ENCODE data around the gene RRP36.

The RRP36 gene

GRCh38 chr6:43016176-43016942 lies 5.1 kb upstream of the RRP36 start:
- Histone ChIP-seq H3K9me3 (ENCODE audit: severe bottlenecking) (no peaks in the 10 kb centered on the region), H3K4me3 (ENCODE audit: severe bottlenecking) (no peak overlapping the region), H3K36me3 (ENCODE audit: low read depth) (peaks cover 30% of the 10 kb centered on the region), H3K4me1 (ENCODE audit: insufficient read depth, poor library complexity, severe bottlenecking) (peaks cover 9% of the 10 kb centered on the region), H3K27me3 (ENCODE audit: insufficient read depth, poor library complexity, severe bottlenecking) (no peaks in the 10 kb centered on the region), H3K27ac (ENCODE audit: poor library complexity, severe bottlenecking) (no peak overlapping the region)
- TF ChIP-seq CTCF (IDR thresholded peaks at IDR 0.05; ENCODE audit: poor library complexity, severe bottlenecking): no peak
- DNase-seq (ENCODE audit: low spot score) (no peak), ATAC-seq (ENCODE audit: low read depth) (no peak)

DNA sequence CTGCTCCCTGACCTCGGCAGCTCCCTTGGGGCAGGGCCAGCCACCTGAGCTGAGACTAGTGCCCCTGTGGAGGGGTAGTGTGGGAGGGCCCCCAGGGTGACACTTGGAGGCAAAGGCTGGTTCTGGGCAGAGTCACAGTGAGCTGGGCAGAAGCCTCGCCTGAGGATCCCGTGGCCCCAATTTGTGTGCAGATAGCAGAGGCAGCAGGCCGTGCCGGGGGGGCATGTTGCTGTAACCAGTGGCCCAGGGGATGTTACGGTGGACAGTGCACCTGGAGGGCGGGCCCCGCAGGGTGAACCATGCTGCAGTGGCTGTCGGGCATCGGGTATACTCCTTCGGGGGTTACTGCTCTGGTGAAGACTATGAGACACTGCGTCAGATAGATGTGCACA lies 4.5 kb upstream of the RRP36 start:
- no peak for TF ChIP-seq CTCF (IDR thresholded peaks at IDR 0.05; ENCODE audit: poor library complexity, severe bottlenecking)
- Histone ChIP-seq H3K27ac (ENCODE audit: poor library complexity, severe bottlenecking) (no peak overlapping the region), H3K27me3 (ENCODE audit: insufficient read depth, poor library complexity, severe bottlenecking) (no peaks in the 10 kb centered on the region), H3K36me3 (ENCODE audit: low read depth) (peaks cover 26% of the 10 kb centered on the region; the same call in 1 of the 2 replicates), H3K4me1 (ENCODE audit: insufficient read depth, poor library complexity, severe bottlenecking) (peaks cover 9% of the 10 kb centered on the region), H3K9me3 (ENCODE audit: severe bottlenecking) (no peaks in the 10 kb centered on the region), H3K4me3 (ENCODE audit: severe bottlenecking) (no peak overlapping the region)
- DNase-seq (ENCODE audit: low spot score) (no peak), ATAC-seq (ENCODE audit: low read depth) (no peak)

- H3K4me3 ChIP-seq (ENCODE audit: severe bottlenecking): no peak overlapping the region
- TF ChIP-seq CTCF (IDR thresholded peaks at IDR 0.05; ENCODE audit: poor library complexity, severe bottlenecking): no peak
- H3K27ac ChIP-seq (ENCODE audit: poor library complexity, severe bottlenecking): no peak overlapping the region
- no peaks in the 10 kb centered on the region for H3K9me3 ChIP-seq (ENCODE audit: severe bottlenecking)
- H3K4me1 ChIP-seq (ENCODE audit: insufficient read depth, poor library complexity, severe bottlenecking): peaks cover 9% of the 10 kb centered on the region
- H3K27me3 ChIP-seq (ENCODE audit: insufficient read depth, poor library complexity, severe bottlenecking): no peaks in the 10 kb centered on the region
- DNase-seq (ENCODE audit: low spot score): no peak
- peaks cover 40% of the 10 kb centered on the region for H3K36me3 ChIP-seq (ENCODE audit: low read depth)
- ATAC-seq (ENCODE audit: low read depth): no peak
Observed at GRCh38 chr6:43019152-43019551, 2.3 kb upstream of the RRP36 start.

DNA sequence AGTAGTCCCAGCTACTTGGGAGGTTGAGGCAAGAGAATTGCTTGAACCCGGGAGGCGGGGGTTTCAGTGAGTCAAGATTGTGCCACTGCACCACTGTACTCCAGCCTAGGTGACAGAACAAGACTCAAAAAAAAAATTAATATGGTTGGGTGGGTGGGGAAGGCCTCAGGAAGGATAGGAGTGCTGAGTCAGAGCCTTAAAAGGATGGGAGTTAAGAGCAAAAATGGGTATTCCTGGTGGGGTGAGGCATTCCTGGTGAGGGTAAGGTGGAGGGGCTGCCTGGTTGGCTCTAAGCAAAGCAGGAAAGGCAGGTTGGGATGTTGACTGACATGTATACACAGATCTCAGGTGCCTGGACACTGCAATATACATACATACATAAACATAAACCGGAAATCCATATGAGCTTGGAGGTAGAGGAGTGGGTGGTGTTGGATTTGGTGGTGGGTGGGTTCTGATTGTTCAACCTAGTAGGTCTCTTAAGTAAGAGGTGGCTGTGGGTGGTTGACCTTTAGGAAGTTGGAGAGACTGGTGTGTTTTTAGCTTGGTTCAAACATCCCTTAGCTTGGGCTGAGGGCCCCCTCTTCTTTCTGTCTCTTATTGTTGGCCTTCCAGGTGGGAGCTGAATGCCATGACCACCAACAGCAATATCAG lies 1.2 kb upstream of the RRP36 start:
- no peak for TF ChIP-seq CTCF (IDR thresholded peaks at IDR 0.05; ENCODE audit: poor library complexity, severe bottlenecking)
- no peak overlapping the region for H3K27ac ChIP-seq (ENCODE audit: poor library complexity, severe bottlenecking)
- DNase-seq (ENCODE audit: low spot score) (no peak), ATAC-seq (ENCODE audit: low read depth) (no peak)
- no peaks in the 10 kb centered on the region for H3K27me3 ChIP-seq (ENCODE audit: insufficient read depth, poor library complexity, severe bottlenecking)
- H3K4me3 ChIP-seq (ENCODE audit: severe bottlenecking): no peak overlapping the region
- H3K4me1 ChIP-seq (ENCODE audit: insufficient read depth, poor library complexity, severe bottlenecking): peaks cover 6% of the 10 kb centered on the region
- no peaks in the 10 kb centered on the region for H3K9me3 ChIP-seq (ENCODE audit: severe bottlenecking)
- H3K36me3 ChIP-seq (ENCODE audit: low read depth): peaks cover 51% of the 10 kb centered on the region

DNA sequence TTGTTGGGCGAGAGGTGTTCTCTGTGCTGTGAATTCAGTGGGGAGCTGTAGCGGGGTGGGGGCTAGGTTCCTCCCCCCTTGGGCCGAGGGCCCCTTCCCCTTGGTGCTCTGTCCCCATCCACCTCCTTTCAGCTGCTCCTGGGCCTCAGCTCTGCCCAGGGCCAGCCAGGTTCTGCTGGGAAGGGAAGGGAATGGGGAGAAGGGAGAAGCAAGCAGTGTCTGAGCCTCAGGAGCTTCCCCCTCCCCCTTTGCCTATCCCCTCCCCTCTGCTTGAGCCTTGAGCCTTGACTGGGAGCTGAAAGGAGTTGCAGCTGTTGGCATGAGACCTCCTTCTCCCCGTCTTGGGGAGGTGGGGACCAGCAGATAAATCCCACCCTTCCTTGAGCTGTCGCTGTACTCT lies 576 bp upstream of the RRP36 start:
- Histone ChIP-seq H3K4me3 (ENCODE audit: severe bottlenecking) (peak overlapping the region; percentile 53), H3K4me1 (ENCODE audit: insufficient read depth, poor library complexity, severe bottlenecking) (peaks cover 4% of the 10 kb centered on the region), H3K36me3 (ENCODE audit: low read depth) (peaks cover 57% of the 10 kb centered on the region), H3K27ac (ENCODE audit: poor library complexity, severe bottlenecking) (peak overlapping the region; percentile 76), H3K9me3 (ENCODE audit: severe bottlenecking) (no peaks in the 10 kb centered on the region), H3K27me3 (ENCODE audit: insufficient read depth, poor library complexity, severe bottlenecking) (no peaks in the 10 kb centered on the region)
- ATAC-seq (ENCODE audit: low read depth) (0 out of 3 replicates have a peak, but pooled peaks have one; percentile 4), DNase-seq (ENCODE audit: low spot score) (no peak)
- TF ChIP-seq CTCF (IDR thresholded peaks at IDR 0.05; ENCODE audit: poor library complexity, severe bottlenecking): no peak

Measured in RWPE2 (cell line).